GM18505 (cell line): Measurements from ENCODE around the gene PCDHGB7.
"Not testable (repeated sequence)": the region's sequence is repeated elsewhere in the genome, so short reads cannot be mapped to it uniquely, and the experiment has no call there.

Experiments
- ATAC-seq: cut with Tn5 transposase; IDR thresholded peaks from one replicate; pipeline ENCODE4 v1.9.1; 2021; ENCODE audit not compliant: unreplicated experiment
- POLR2A ChIP-seq: IDR thresholded peaks from 4 replicates; pipeline ENCODE4 v1.6.1; 2011; ENCODE audit warnings: borderline replicate concordance; ENCODE audit not compliant: insufficient read depth, insufficient read length; ENCODE audit errors: extremely low read depth

The PCDHGB7 gene

DNA sequence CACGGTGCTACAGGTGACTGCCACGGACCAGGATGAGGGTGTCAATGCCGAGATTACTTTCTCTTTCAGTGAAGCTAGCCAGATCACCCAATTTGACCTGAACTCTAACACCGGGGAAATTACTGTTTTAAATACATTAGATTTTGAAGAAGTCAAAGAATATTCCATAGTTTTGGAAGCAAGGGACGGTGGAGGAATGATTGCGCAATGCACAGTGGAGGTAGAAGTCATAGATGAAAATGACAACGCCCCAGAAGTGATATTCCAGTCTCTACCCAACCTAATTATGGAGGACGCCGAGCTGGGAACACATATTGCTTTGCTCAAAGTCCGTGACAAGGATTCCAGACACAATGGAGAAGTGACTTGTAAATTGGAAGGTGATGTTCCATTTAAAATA lies 28.8 kb upstream of the PCDHGB7 start:
- no peak for ATAC-seq
- no peak for TF ChIP-seq POLR2A

DNA sequence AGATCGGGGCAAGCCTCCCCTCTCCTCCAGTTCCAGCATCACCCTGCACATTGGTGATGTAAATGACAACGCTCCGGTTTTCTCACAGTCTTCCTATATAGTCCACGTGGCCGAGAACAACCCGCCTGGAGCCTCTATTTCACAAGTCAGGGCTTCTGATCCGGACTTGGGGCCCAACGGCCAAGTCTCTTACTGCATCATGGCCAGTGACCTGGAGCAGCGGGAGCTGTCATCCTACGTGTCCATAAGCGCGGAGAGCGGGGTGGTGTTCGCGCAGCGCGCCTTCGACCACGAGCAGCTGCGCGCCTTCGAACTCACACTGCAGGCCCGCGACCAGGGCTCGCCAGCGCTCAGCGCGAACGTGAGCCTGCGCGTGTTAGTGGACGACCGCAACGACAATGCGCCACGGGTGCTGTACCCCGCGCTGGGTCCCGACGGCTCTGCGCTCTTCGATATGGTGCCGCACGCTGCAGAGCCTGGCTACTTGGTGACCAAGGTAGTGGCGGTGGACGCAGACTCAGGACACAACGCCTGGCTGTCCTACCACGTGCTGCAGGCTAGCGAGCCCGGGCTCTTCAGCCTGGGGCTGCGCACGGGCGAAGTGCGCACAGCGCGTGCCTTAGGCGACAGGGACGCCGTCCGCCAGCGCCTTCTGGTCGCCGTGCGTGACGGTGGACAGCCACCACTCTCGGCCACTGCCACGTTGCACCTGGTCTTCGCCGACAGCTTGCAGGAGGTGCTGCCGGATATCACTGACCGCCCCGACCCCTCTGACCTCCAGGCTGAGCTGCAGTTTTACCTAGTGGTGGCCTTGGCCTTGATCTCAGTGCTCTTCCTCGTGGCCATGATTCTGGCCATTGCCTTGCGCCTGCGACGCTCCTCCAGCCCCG lies 28.1 kb upstream of the PCDHGB7 start:
- no peak for TF ChIP-seq POLR2A
- no peak for ATAC-seq

- no peak for ATAC-seq
- no peak for TF ChIP-seq POLR2A
Measured at GRCh38 chr5:141392429-141393198, 24.9 kb upstream of the PCDHGB7 start, which contains the start of gene PCDHGA8. TSS of gene PCDHGA8 (plus strand) at chr5:141392633. CDS start at chr5:141392814, 181 bp downstream.

DNA sequence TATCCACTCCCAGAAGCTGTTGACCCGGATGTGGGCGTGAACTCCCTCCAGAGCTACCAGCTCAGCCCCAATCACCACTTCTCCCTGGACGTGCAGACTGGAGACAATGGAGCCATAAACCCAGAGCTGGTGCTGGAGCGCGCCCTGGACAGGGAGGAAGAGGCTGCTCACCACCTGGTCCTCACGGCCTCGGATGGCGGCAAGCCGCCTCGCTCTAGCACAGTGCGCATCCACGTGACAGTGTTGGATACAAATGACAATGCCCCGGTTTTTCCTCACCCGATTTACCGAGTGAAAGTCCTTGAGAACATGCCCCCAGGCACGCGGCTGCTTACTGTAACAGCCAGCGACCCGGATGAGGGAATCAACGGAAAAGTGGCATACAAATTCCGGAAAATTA lies 24.2 kb upstream of the PCDHGB7 start:
- no peak for ATAC-seq
- no peak for TF ChIP-seq POLR2A

DNA sequence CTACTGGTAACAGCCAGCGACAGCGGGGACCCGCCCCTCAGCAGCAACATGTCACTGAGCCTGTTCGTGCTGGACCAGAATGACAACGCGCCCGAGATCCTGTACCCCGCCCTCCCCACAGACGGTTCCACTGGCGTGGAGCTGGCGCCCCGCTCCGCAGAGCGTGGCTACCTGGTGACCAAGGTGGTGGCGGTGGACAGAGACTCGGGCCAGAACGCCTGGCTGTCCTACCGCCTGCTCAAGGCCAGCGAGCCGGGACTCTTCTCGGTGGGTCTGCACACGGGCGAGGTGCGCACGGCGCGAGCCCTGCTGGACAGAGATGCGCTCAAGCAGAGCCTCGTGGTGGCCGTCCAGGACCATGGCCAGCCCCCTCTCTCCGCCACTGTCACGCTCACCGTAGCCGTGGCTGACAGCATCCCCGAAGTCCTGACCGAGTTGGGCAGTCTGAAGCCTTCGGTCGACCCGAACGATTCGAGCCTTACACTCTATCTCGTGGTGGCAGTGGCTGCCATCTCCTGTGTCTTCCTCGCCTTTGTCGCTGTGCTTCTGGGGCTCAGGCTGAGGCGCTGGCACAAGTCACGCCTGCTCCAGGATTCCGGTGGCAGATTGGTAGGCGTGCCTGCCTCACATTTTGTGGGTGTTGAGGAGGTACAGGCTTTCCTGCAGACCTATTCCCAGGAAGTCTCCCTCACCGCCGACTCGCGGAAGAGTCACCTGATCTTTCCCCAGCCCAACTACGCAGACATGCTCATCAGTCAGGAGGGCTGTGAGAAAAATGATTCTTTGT lies 22.9 kb upstream of the PCDHGB7 start:
- not testable (repeated sequence) for ATAC-seq

GRCh38 chr5:141397756-141398551 lies 19.5 kb upstream of the PCDHGB7 start, which contains the start of gene PCDHGB5:
TSS of gene PCDHGB5 (plus strand) at chr5:141397947. CDS start at chr5:141398128, 181 bp downstream.
- peak; percentile 85 for ATAC-seq

- no peak for TF ChIP-seq POLR2A
- ATAC-seq = no peak
Measured at GRCh38 chr5:141398608-141399007, 18.9 kb upstream of the PCDHGB7 start.

DNA sequence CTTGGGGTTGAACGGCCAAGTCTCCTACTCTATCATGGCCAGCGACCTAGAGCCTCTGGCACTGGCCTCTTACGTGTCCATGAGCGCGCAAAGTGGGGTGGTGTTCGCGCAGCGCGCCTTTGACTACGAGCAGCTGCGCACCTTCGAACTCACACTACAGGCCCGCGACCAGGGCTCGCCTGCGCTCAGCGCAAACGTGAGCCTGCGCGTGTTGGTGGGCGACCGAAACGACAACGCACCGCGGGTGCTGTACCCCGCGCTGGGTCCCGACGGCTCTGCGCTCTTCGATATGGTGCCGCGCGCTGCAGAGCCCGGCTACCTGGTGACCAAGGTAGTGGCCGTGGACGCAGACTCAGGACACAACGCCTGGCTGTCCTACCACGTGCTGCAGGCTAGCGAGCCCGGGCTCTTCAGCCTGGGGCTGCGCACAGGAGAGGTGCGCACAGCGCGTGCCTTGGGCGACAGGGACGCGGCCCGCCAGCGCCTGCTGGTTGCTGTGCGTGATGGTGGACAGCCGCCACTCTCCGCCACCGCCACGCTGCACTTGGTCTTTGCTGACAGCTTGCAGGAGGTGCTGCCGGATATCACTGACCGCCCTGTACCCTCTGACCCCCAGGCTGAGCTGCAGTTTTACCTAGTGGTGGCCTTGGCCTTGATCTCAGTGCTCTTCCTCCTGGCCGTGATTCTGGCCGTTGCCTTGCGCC lies 17.8 kb upstream of the PCDHGB7 start:
- ATAC-seq = no peak
- no peak for TF ChIP-seq POLR2A

DNA sequence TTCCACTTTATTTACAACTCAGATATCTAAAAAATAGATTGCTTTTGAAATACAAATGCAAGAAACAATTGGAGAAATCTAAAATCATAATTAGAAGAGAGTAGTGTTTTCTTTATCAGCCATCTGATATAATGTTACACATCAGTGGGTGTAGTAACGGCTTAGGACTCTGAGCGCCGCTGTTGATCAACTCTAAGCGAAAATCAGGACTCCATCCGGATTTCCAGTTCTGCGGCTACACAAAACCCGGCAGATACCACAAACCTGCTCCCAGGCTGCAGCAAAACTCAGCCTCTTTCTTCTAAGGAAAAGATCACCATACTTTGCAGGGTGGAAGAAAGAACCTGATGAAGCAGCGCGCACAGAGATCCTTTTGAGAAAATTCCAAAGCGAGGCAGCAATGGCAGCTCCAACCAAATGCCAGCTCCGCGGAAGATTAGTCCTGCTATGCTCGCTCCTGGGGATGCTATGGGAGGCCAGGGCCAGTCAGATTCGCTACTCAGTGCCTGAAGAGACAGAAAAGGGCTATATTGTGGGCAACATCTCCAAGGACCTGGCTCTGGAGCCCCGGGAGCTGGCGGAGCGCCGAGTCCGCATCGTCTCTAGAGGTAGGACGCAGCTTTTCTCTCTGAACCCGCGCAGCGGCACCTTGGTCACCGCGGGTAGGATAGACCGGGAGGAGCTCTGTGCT lies 14.8 kb upstream of the PCDHGB7 start, which contains the start of gene PCDHGA9:
PCDHGA9 (plus strand) TSS at position 226 of the 691 bp plus-strand sequence; CDS start at position 401, 175 bp downstream.
- no peak for ATAC-seq
- no peak for TF ChIP-seq POLR2A

DNA sequence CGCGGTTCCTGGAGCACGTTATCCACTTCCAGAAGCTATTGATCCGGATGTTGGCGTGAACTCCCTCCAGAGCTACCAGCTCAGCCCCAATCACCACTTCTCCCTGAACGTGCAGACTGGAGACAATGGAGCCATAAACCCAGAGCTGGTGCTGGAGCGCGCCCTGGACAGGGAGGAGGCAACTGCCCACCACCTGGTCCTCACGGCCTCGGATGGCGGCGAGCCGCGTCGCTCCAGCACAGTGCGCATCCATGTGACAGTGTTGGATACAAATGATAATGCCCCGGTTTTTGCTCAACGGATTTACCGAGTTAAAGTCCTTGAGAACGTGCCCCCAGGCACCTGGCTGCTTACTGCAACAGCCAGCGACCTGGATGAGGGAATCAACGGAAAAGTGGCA lies 14.1 kb upstream of the PCDHGB7 start:
- no peak for TF ChIP-seq POLR2A

GRCh38 chr5:141407790-141408505 lies 9.5 kb upstream of the PCDHGB7 start, which contains the start of gene PCDHGB6:
TSS of gene PCDHGB6 (plus strand) at chr5:141408021. CDS start at chr5:141408203, 182 bp downstream.
- not testable (repeated sequence) for ATAC-seq

More for the DNA sequence above, 14.1 kb upstream of the PCDHGB7 start:
- ATAC-seq = no peak
